Fibroblast of skin of scalp (primary cell): Measurements from ENCODE around the gene QSOX1.
"Not testable (repeated sequence)": the region's sequence is repeated elsewhere in the genome, so short reads cannot be mapped to it uniquely, and the experiment has no call there.

ENCODE experiments used
- DNase-seq: peaks from one replicate; pipeline ENCODE4 v3.0.0-alpha.2; 2013

The QSOX1 gene

DNA sequence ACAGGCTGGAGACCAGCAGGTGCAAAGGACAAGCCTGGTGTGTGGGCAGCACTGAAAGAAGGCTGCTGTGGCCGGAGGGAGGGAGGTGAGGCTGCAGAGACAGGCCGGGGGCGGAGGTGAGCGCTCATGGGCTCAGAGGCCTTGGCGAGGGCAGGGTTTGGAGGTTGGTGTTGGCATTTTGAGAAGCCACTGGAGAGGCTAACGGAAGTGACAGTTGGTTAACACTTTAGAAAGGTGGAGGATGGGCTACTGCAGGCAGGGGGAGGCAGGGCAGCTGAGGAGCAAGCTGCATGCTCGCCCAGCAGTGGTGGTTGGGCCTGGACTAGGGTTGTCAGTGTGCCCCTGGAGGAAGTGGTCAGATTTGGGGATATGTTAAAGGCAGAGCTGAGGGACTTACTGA, 37.5 kb downstream of the QSOX1 start:
- DNase-seq = no peak

GRCh38 chr1:180193141-180194047, 38.7 kb downstream of the QSOX1 start:
- DNase-seq = no peak

DNA sequence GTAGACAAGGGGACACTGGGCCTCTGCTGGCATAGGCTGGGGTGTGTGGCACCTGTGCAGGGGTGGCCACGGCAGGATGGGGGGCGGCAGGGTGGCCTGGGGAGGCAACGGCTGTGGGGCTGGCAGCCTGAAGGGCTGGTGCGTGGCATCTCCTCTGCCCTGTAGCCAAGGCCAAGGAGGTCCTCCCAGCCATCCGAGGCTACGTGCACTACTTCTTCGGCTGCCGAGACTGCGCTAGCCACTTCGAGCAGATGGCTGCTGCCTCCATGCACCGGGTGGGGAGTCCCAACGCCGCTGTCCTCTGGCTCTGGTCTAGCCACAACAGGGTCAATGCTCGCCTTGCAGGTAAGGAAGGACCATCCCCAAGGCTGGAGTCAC, 39.4 kb downstream of the QSOX1 start:
- DNase-seq = no peak

DNA sequence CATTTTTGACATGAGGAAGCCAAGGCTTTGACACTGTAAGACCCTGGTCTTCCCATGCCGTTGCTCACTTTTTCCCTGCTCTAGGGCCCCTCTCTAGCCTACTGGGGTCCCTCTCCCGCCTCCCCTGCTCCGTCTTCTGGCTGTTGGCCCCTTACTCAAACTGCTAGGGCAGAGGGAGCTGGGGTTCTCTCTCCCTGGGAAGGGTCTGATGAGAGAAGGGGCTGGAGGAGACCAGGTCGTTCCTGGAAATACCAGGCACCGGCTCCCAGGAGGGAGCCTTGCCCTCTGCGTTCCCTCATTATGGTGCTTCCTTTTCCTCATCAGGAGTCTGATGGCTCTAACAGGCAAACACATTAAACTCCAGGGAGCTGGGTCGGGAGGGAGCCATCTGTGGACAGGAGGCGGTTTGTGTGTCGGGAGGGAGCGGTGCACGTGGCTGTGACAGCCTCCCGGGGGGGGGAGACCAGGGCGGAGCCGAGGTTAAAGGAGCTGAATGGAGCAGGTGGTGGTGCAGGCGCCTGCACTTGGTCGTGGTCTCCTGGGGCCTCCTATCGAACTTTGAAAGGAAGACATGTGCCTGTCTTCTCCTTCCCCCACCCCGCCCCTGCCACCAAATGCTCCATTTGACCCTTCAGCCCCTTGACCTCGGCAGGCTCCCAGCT, 40.0 kb downstream of the QSOX1 start:
- DNase-seq = no peak

- no peak for DNase-seq
Measured at GRCh38 chr1:180195401-180195800, 40.7 kb downstream of the QSOX1 start.

DNA sequence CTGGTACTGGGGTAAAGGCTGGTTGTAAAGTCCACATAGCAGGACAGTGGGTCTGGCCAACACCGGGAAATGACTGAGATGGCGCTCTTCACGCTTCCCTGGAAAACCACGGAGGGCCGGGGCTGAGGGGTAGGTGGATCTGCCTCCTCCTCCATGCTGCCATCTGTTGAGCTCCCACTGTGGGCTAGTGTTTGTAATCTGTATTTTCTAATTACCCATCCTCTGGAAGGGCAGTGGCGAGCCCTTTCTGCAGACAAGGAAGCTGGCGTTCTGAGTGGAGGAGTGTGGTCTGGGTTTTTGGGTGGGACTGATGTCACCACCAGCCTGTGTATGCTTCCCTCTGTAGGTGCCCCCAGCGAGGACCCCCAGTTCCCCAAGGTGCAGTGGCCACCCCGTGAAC, 41.2 kb downstream of the QSOX1 start:
- no peak for DNase-seq

GRCh38 chr1:180196436-180197003, 41.9 kb downstream of the QSOX1 start:
- DNase-seq = no peak

GRCh38 chr1:180197231-180197630, 42.6 kb downstream of the QSOX1 start:
- DNase-seq = no peak

DNA sequence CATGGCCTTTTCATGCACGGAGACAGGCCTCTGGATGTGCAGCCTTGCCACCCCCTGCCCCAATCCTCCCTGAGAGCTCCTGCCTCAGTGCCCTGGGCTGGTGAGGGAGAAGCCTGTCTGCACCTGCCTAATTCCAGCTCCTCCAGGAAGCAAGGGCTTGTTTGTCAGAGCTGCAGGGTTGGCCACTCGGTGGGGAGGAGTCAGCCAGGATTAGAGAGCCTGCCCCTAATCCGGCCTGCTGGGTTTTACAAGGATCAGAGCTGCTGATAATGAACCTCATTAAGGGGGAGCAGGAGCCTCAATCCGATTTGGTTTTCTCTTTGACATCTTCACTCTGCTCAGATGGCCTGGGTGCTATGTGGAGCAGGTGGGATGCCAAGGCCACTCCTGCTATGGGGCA, 43.5 kb downstream of the QSOX1 start:
- DNase-seq = no peak

GRCh38 chr1:180198611-180199010, 43.9 kb downstream of the QSOX1 start:
- no peak for DNase-seq

DNA sequence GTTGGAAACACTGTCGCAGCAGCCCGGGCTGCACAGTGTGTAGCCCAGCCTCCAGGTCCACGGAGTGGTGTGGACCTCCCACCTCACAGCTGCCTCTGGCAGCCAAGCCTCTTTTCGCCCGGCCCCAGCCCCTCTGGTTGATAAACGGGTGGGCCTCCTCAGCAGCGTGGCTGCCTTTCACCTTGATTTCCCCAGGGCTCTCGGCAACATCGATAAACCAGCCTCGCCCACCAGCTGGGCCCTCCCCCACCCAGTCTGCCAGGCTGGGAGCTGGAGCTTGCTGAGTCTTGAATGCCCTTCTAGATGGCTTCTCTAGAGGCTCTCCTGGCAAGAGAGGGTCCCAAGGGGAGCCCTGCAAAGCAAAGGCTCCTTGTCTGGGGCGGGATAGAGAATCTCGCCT, 44.3 kb downstream of the QSOX1 start:
- DNase-seq = no peak

DNA sequence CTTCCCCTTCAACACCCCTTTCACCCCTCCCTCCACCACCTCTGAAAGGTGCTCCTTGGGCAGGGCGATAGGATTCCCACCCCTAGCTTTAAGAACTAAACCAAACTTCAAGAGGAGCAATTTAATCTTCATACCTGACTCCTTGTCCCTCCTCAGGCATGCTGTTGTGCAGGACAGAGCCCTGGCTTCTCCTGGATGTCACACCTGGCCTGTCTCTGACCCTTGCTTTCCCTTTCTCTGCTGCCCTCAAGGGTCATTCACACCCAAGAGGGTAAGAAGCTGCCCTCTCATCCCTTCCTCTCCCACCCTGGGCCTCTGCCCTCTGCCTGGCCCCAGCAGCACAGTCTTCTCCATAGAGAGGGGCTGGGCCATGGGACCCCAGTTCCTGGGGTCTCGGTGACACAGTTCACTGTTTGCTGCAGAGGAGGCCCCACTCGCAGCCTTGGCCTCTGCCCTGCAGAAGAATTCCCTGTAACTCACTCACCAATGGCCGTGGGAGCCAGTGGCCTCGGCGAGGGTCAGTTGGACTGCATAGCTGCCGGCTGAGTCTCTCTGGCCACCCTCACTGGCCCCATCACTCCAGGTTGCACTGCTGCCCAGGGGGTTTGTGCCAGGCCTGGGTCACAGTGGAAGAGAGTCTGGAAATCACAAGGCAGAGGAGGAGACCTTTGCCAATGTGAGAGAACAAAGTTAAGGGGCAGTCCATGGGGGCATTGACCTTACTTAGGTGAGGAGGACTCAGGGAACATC, 47.0 kb downstream of the QSOX1 start:
- DNase-seq = no peak

- DNase-seq = not testable (repeated sequence)
Measured at GRCh38 chr1:180202588-180202987, 47.9 kb downstream of the QSOX1 start.

DNA sequence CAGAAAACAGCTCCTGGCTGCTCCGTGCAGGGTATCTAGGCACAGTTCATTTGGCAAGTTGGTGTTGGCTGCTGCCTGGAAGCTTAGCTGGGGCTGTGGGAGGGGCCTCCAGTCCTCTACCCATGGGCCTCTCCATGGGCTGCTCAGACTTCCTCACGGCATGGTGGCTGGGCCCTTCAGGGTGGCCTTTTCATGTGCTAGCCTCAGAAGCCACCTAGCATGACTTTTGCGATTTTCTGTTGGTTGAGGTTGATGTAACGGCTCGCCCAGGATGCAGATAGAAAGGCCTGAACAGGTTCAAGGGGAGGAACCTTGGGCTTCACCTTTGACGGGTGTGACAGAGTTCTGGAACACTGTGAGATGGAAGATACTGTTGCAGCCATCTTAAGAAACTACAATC, 49.6 kb downstream of the QSOX1 start:
- no peak for DNase-seq

- no peak for DNase-seq
Measured at GRCh38 chr1:180206581-180206980, 51.9 kb downstream of the QSOX1 start.

GRCh38 chr1:180208264-180208663, 53.6 kb downstream of the QSOX1 start:
- no peak for DNase-seq

DNA sequence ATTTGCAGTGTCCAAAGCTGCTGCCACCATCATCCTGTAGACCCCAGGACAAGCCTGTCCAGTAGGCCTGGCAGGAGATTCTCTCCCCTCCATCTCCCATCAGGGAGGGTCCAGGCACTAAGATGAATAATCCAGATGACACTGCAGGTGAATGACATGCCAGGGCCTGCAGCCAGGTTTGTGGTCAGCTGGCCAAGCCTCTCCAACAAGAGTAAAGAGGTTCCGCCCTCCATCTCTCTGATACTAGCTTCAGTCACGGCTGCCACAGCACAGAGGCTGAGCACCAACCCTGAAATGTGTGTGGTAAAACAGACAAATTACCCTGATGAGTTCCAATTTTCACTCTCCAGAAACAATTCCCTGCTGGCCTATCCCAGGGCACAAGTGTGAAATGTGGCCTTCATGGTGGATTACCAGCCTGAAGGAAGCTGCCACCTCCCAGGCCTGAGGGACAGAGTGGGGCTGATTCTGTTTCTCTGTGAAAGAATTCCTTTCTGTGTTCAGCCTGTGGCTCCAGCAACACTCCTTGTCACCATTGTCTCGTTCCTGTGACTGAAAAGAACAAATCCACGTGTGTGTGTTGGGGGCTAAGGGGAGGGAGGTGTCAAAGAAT, 55.4 kb downstream of the QSOX1 start:
- DNase-seq = no peak

DNA sequence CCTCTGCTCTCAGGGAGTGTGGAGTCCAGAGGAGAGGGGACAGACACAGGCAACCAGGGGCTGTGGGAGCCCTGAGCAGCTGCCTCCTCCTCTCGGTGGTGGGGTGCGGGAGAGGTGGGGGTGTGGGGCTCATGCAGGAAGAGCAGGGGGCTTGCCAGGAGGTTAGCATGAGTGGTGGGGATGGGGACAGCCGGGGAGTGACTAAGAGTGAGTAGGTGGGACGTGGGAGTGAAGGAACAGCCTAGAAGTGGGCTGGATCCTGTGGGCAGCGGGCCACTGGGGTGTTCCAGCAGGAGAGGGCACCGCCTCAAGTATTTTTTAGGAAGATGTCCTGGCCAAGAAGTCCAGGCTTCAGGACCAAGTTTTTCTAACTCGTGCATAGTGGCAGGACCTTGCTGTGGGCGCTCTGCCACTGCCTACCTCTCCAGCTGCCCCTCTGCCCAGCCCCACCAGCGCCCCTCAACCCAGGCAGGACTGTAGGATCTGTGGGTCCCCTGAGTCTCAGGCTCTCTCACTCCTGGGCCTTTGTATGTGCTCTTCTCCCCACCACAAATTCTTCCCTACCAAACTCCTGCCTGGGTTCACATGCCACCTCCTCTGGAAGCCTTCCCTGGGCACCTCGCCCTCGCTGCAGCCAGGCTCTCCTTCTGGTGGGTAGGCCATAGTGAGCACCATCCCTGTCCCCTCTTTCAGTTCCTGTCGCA, 56.6 kb downstream of the QSOX1 start:
- DNase-seq = no peak

DNA sequence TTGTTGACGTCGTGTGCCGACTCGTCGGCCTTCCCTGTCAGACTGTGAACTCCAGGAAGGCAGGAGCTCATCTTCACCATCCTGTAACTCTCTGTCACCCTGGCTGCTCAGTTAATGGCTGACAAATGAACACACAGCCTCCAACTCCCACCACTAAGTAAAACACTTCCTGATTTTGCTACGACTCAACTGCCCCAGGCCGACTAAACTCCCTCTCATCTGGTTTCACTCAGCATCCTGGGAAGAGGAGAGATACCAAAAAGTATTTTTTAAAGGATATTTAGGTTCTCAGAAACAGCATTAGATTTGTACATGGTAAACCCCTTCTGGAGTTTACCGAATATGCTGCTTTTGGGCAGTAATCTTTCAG, 57.2 kb downstream of the QSOX1 start:
- no peak for DNase-seq

- DNase-seq = no peak
Measured at GRCh38 chr1:180213401-180214170, 58.9 kb downstream of the QSOX1 start.
